ENCODE results near the gene KLHDC2. TPM values are rescaled to one million over a fixed set of nuclear protein-coding genes. Genes with fewer than 3 reads are reported as not detected.
"Not testable (repeated sequence)": the region's sequence is repeated elsewhere in the genome, so short reads cannot be mapped to it uniquely, and the experiment has no call there.

The KLHDC2 gene
- total and polyA plus RNA-seq, 2 experiments from 2014 or later, result 82.8 to 84.9 TPM

DNA sequence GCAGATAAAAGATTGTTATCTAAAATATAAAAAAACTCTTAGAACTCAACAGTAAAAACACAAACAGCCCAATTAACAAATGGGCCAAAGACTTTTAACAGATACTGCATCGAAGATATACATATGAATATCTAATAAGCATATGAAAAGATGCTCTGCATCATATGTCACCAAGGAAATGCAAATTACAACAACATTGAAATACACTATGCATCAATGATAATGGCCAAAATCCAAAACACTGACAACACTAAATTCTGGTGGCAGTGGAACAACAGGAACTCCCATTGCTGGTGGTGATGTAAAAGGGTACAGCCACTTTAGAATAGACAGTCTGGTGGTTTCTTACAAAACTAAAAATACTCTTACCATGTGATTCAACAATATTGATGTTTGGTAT lies 40.8 kb downstream of the KLHDC2 start:
- Histone ChIP-seq H3K9me2 (ENCODE audit: insufficient read depth) (no peaks in the 10 kb centered on the region), H3K27me3 (replicated peaks; ENCODE audit: insufficient read depth) (no peaks in the 10 kb centered on the region), H3K27ac (no peak overlapping the region), H2AFZ (no peak overlapping the region), H3K4me3 (no peak overlapping the region), H3K9me3 (ENCODE audit: low read depth) (no peaks in the 10 kb centered on the region), H3K4me2 (ENCODE audit: unreplicated experiment) (no peak overlapping the region), H3K4me1 (ENCODE audit: insufficient read depth) (no peaks in the 10 kb centered on the region), H3K9ac (no peak overlapping the region), H3F3A (ENCODE audit: insufficient read depth) (peaks cover 5% of the 10 kb centered on the region; the same call in 1 of the 2 replicates), H4K20me1 (ENCODE audit: insufficient read depth) (no peaks in the 10 kb centered on the region), H3K36me3 (ENCODE audit: low read depth) (peaks cover 72% of the 10 kb centered on the region), H3K79me2 (ENCODE audit: insufficient read depth) (peaks cover 8% of the 10 kb centered on the region; the same call in 1 of the 2 replicates)
- no peak for DNase-seq
- no peak for TF ChIP-seq EZH2 (IDR thresholded peaks at IDR 0.05; ENCODE audit: insufficient read depth, poor library complexity, severe bottlenecking)
- TF ChIP-seq EZH2phosphoT487 (IDR thresholded peaks at IDR 0.05; ENCODE audit: insufficient read depth, low read depth), result no peak
- 0% methylated on average over 1 of the region's 1 CpG for WGBS, 2 experiments (ENCODE audit: low coverage in 1 of 2, low lambda C conversion rate in 2 of 2, missing lambda C conversion rate in 2 of 2)
- in situ Hi-C loops (cut with MboI), result no loop called here

GRCh38 chr14:49816118-49816517 lies 48.2 kb downstream of the KLHDC2 start:
- H3K9me2 ChIP-seq (ENCODE audit: insufficient read depth); H3K27me3 ChIP-seq (replicated peaks; ENCODE audit: insufficient read depth); in situ Hi-C loops (cut with MboI); H3K4me2 ChIP-seq (ENCODE audit: unreplicated experiment); H3K9me3 ChIP-seq (ENCODE audit: low read depth); H3K4me1 ChIP-seq (ENCODE audit: insufficient read depth); DNase-seq; H4K20me1 ChIP-seq (ENCODE audit: insufficient read depth); H2AFZ ChIP-seq; H3K9ac ChIP-seq; H3K4me3 ChIP-seq; H3F3A ChIP-seq (ENCODE audit: insufficient read depth); H3K27ac ChIP-seq: not testable (repeated sequence)
- WGBS, 2 experiments (ENCODE audit: low coverage in 1 of 2, low lambda C conversion rate in 2 of 2, missing lambda C conversion rate in 2 of 2), result 98 to 100% methylated on average over 2 of the region's 2 CpGs
- Histone ChIP-seq H3K79me2 (ENCODE audit: insufficient read depth) (0 out of 2 replicates have a peak, but pooled peaks cover 12% of the 10 kb centered on the region), H3K36me3 (ENCODE audit: low read depth) (peaks cover 77% of the 10 kb centered on the region)

GRCh38 chr14:49816844-49817243 lies 48.9 kb downstream of the KLHDC2 start:
- H3K36me3 ChIP-seq (ENCODE audit: low read depth), result peaks cover 70% of the 10 kb centered on the region
- no peak for DNase-seq
- H2AFZ ChIP-seq, result no peak overlapping the region
- H3K4me1 ChIP-seq (ENCODE audit: insufficient read depth), result no peaks in the 10 kb centered on the region
- in situ Hi-C loops (cut with MboI), result no loop called here
- no peak overlapping the region for H3K9ac ChIP-seq
- H3K79me2 ChIP-seq (ENCODE audit: insufficient read depth), result 0 out of 2 replicates have a peak, but pooled peaks cover 12% of the 10 kb centered on the region
- no peaks in the 10 kb centered on the region for H4K20me1 ChIP-seq (ENCODE audit: insufficient read depth)
- no peaks in the 10 kb centered on the region for H3K9me2 ChIP-seq (ENCODE audit: insufficient read depth)
- no peaks in the 10 kb centered on the region for H3F3A ChIP-seq (ENCODE audit: insufficient read depth)
- no peaks in the 10 kb centered on the region for H3K27me3 ChIP-seq (replicated peaks; ENCODE audit: insufficient read depth)
- WGBS, 2 experiments (ENCODE audit: low coverage in 1 of 2, low lambda C conversion rate in 2 of 2, missing lambda C conversion rate in 2 of 2), result 96 to 98% methylated on average over 3 of the region's 3 CpGs
- H3K9me3 ChIP-seq (ENCODE audit: low read depth), result no peaks in the 10 kb centered on the region
- no peak overlapping the region for H3K4me3 ChIP-seq
- H3K27ac ChIP-seq, result no peak overlapping the region
- TF ChIP-seq EZH2phosphoT487 (IDR thresholded peaks at IDR 0.05; ENCODE audit: insufficient read depth, low read depth) (no peak), EZH2 (IDR thresholded peaks at IDR 0.05; ENCODE audit: insufficient read depth, poor library complexity, severe bottlenecking) (no peak)
- no peak overlapping the region for H3K4me2 ChIP-seq (ENCODE audit: unreplicated experiment)

DNA sequence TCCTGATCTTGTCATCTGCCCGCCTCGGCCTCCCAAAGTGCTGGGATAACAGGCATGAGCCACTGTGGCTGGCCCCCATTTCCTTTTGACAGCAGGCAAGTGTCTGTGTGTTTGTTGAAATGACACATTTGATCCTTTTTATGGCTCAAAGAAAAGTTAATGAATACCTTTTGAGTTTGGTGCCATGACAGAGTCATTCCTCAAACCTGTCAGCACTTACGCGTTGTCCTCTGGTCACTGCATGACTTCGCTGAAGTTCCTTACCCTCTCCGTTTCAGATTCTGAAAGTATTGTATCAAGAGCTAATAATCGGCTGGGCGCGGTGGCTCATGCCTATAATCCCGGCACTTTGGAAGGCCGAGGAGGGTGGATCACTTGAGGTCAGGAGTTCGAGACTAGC lies 52.2 kb downstream of the KLHDC2 start:
- H3K79me2 ChIP-seq (ENCODE audit: insufficient read depth), result 0 out of 2 replicates have a peak, but pooled peaks cover 12% of the 10 kb centered on the region
- no peaks in the 10 kb centered on the region for H3K9me3 ChIP-seq (ENCODE audit: low read depth)
- no peak overlapping the region for H3K27ac ChIP-seq
- WGBS, 2 experiments (ENCODE audit: low coverage in 1 of 2, low lambda C conversion rate in 2 of 2, missing lambda C conversion rate in 2 of 2), result 96 to 97% methylated on average over 12 of the region's 12 CpGs
- H3K4me3 ChIP-seq, result no peak overlapping the region
- peaks cover 63% of the 10 kb centered on the region for H3K36me3 ChIP-seq (ENCODE audit: low read depth)
- no peaks in the 10 kb centered on the region for H4K20me1 ChIP-seq (ENCODE audit: insufficient read depth)
- no peaks in the 10 kb centered on the region for H3K9me2 ChIP-seq (ENCODE audit: insufficient read depth)
- TF ChIP-seq EZH2 (IDR thresholded peaks at IDR 0.05; ENCODE audit: insufficient read depth, poor library complexity, severe bottlenecking), result no peak
- TF ChIP-seq EZH2phosphoT487 (IDR thresholded peaks at IDR 0.05; ENCODE audit: insufficient read depth, low read depth), result no peak
- H3K27me3 ChIP-seq (replicated peaks; ENCODE audit: insufficient read depth), result no peaks in the 10 kb centered on the region
- no peak overlapping the region for H3K4me2 ChIP-seq (ENCODE audit: unreplicated experiment)
- H2AFZ ChIP-seq, result no peak overlapping the region
- H3K4me1 ChIP-seq (ENCODE audit: insufficient read depth), result no peaks in the 10 kb centered on the region
- DNase-seq, result no peak
- H3K9ac ChIP-seq, result no peak overlapping the region
- H3F3A ChIP-seq (ENCODE audit: insufficient read depth), result no peaks in the 10 kb centered on the region
- in situ Hi-C loops (cut with MboI), result no loop called here

DNA sequence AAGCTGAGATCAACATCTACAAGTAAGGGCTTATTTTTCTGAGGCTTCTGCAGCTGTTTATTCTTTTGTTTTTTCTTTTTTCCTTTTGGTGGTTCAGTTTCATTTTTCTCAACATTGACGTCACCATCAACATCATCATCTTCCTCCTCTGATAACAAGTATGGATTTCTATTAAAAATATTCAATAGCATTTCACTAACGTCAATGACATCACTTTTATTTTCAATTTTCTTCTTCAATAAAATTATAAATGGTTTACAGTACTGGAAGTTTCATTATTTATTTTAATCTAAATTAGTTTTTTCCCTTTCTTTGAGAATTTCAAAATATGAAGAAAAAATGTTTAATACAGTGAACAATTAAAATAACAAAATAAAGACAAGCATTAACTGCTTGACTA lies 60.7 kb downstream of the KLHDC2 start:
- Histone ChIP-seq H3K36me3 (ENCODE audit: low read depth) (peaks cover 88% of the 10 kb centered on the region), H3F3A (ENCODE audit: insufficient read depth) (no peaks in the 10 kb centered on the region), H2AFZ (no peak overlapping the region), H3K27me3 (replicated peaks; ENCODE audit: insufficient read depth) (no peaks in the 10 kb centered on the region), H3K4me1 (ENCODE audit: insufficient read depth) (no peaks in the 10 kb centered on the region), H3K9ac (no peak overlapping the region), H3K4me2 (ENCODE audit: unreplicated experiment) (no peak overlapping the region), H4K20me1 (ENCODE audit: insufficient read depth) (no peaks in the 10 kb centered on the region), H3K79me2 (ENCODE audit: insufficient read depth) (peaks cover 6% of the 10 kb centered on the region), H3K9me3 (ENCODE audit: low read depth) (no peaks in the 10 kb centered on the region), H3K4me3 (no peak overlapping the region), H3K27ac (no peak overlapping the region), H3K9me2 (ENCODE audit: insufficient read depth) (no peaks in the 10 kb centered on the region)
- TF ChIP-seq EZH2phosphoT487 (IDR thresholded peaks at IDR 0.05; ENCODE audit: insufficient read depth, low read depth) (no peak), EZH2 (IDR thresholded peaks at IDR 0.05; ENCODE audit: insufficient read depth, poor library complexity, severe bottlenecking) (no peak)
- in situ Hi-C loops (cut with MboI), result no loop called here
- no peak for DNase-seq
- 98 to 99% methylated on average over 2 of the region's 2 CpGs for WGBS, 2 experiments (ENCODE audit: low coverage in 1 of 2, low lambda C conversion rate in 2 of 2, missing lambda C conversion rate in 2 of 2)

Other genes starting within 250 kb of the KLHDC2 start
- gene RPS29, start 181.8 kb upstream of the KLHDC2 start, total RNA-seq (2014; rRNA removed; shearing (Covaris generic)), result 2,075 and 5,928 TPM in 2 replicates
- gene RPS29, start 181.8 kb upstream of the KLHDC2 start, polyA plus RNA-seq (2016; fragmentation: Nextera tagmentation; extraction: Ambion mirVana), result 980 and 1,000 TPM in 2 replicates
- gene LRR1, start 169.2 kb upstream of the KLHDC2 start, total RNA-seq (2014; rRNA removed; shearing (Covaris generic)), result 9.6 and 12.0 TPM in 2 replicates
- 14.6 and 17.5 TPM in 2 replicates for gene LRR1, start 169.2 kb upstream of the KLHDC2 start, polyA plus RNA-seq (2016; fragmentation: Nextera tagmentation; extraction: Ambion mirVana)
- gene RPL36AL, start 147.5 kb upstream of the KLHDC2 start, total RNA-seq (2014; rRNA removed; shearing (Covaris generic)), result 89.8 and 92.5 TPM in 2 replicates
- gene RPL36AL, start 147.5 kb upstream of the KLHDC2 start, polyA plus RNA-seq (2016; fragmentation: Nextera tagmentation; extraction: Ambion mirVana), result 240 and 253 TPM in 2 replicates
- 92.9 and 105 TPM in 2 replicates for gene MGAT2, start 147.4 kb upstream of the KLHDC2 start, total RNA-seq (2014; rRNA removed; shearing (Covaris generic))
- gene MGAT2, start 147.4 kb upstream of the KLHDC2 start, polyA plus RNA-seq (2016; fragmentation: Nextera tagmentation; extraction: Ambion mirVana), result 40.2 and 41.9 TPM in 2 replicates
- gene DNAAF2, start 132.9 kb upstream of the KLHDC2 start, total RNA-seq (2014; rRNA removed; shearing (Covaris generic)), result 11.0 and 11.1 TPM in 2 replicates
- gene DNAAF2, start 132.9 kb upstream of the KLHDC2 start, polyA plus RNA-seq (2016; fragmentation: Nextera tagmentation; extraction: Ambion mirVana), result 11.1 and 12.8 TPM in 2 replicates
- gene POLE2, start 79.9 kb upstream of the KLHDC2 start, total RNA-seq (2014; rRNA removed; shearing (Covaris generic)), result 5.5 and 13.5 TPM in 2 replicates
- gene POLE2, start 79.9 kb upstream of the KLHDC2 start, polyA plus RNA-seq (2016; fragmentation: Nextera tagmentation; extraction: Ambion mirVana), result 5.2 TPM in 2 replicates
- 3.4 and 5.0 TPM in 2 replicates for gene KLHDC1, start 75.0 kb upstream of the KLHDC2 start, total RNA-seq (2014; rRNA removed; shearing (Covaris generic))
- gene KLHDC1, start 75.0 kb upstream of the KLHDC2 start, polyA plus RNA-seq (2016; fragmentation: Nextera tagmentation; extraction: Ambion mirVana), result 3.0 and 4.1 TPM in 2 replicates
- gene NEMF, start 84.6 kb downstream of the KLHDC2 start, total RNA-seq (2014; rRNA removed; shearing (Covaris generic)), result 31.9 and 56.5 TPM in 2 replicates
- gene NEMF, start 84.6 kb downstream of the KLHDC2 start, polyA plus RNA-seq (2016; fragmentation: Nextera tagmentation; extraction: Ambion mirVana), result 55.2 and 65.9 TPM in 2 replicates
- 88.3 and 92.5 TPM in 2 replicates for gene ARF6, start 124.9 kb downstream of the KLHDC2 start, total RNA-seq (2014; rRNA removed; shearing (Covaris generic))
- 120 and 123 TPM in 2 replicates for gene ARF6, start 124.9 kb downstream of the KLHDC2 start, polyA plus RNA-seq (2016; fragmentation: Nextera tagmentation; extraction: Ambion mirVana)

All from GM23248 (cell line).